Keratinocyte (primary cell): ENCODE results near the gene PTGES. TPM values are rescaled to one million over a fixed set of nuclear protein-coding genes. Genes with fewer than 3 reads are reported as not detected.

ENCODE experiments used
- DNase-seq: peaks from one replicate; pipeline ENCODE4 v3.0.0-alpha.2; 2011; ENCODE audit warnings: low read depth, missing footprints, low spot score
- FAIRE-seq: peaks from 2 replicates; lab custom pipeline; 2011; peaks lifted over from hg19 to GRCh38; lab: Jason Lieb, UNC
- H2AFZ ChIP-seq: 2 replicates; pipeline ENCODE4 v1.6.0; 2012; ENCODE audit warnings: low read length, control low read depth, inconsistent platforms; ENCODE audit not compliant: control insufficient read depth
- H3K27ac ChIP-seq: 2 replicates; pipeline ENCODE4 v1.5.1; 2011; ENCODE audit warnings: low read length; ENCODE audit not compliant: control insufficient read depth, insufficient read depth
- H3K27me3 ChIP-seq: 3 replicates; pipeline ENCODE4 v1.6.0; 2011; ENCODE audit warnings: low read length; ENCODE audit not compliant: control insufficient read depth, insufficient read depth; ENCODE audit errors: extremely low read depth
- H3K36me3 ChIP-seq, 2 experiments: 2 replicates in 1 of 2; 3 replicates in 1 of 2; pipeline ENCODE4 v1.5.1; 2011; ENCODE audit warnings: low read length in 2 of 2, mild to moderate bottlenecking in 1 of 2; ENCODE audit not compliant: control insufficient read depth in 2 of 2, insufficient read depth in 2 of 2; ENCODE audit errors: extremely low read depth in 1 of 2
- H3K4me1 ChIP-seq: 3 replicates; pipeline ENCODE4 v1.5.1; 2011; ENCODE audit warnings: low read length; ENCODE audit not compliant: control insufficient read depth, insufficient read depth; ENCODE audit errors: extremely low read depth
- H3K4me2 ChIP-seq: 3 replicates; pipeline ENCODE4 v1.6.0; 2011; ENCODE audit warnings: low read depth, low read length; ENCODE audit not compliant: control insufficient read depth, insufficient read depth; ENCODE audit errors: extremely low read depth
- H3K4me3 ChIP-seq, 3 experiments: fragments of 200-600 bp in 1 of 3; sonication (generic) in 1 of 3; 2 replicates in 2 of 3; 3 replicates in 1 of 3; pipeline ENCODE4 v1.5.1; 2011 to 2016; ENCODE audit warnings: low read length in 3 of 3, mild to moderate bottlenecking in 3 of 3, control low read depth in 2 of 3, inconsistent platforms in 1 of 3, low read depth in 1 of 3, mixed read lengths in 1 of 3, mixed run types in 1 of 3, moderate library complexity in 1 of 3; ENCODE audit not compliant: control insufficient read depth in 2 of 3, insufficient read depth in 2 of 3; ENCODE audit errors: extremely low read depth in 1 of 3
- H3K79me2 ChIP-seq: 2 replicates; pipeline ENCODE4 v1.6.0; 2012; ENCODE audit warnings: low read length; ENCODE audit not compliant: control insufficient read depth, insufficient read depth
- H3K9ac ChIP-seq: 3 replicates; pipeline ENCODE4 v1.6.0; 2011; ENCODE audit warnings: low read length; ENCODE audit not compliant: control insufficient read depth, insufficient read depth; ENCODE audit errors: extremely low read depth
- H3K9me1 ChIP-seq: 3 replicates; pipeline ENCODE4 v1.6.0; 2011; ENCODE audit warnings: low read length; ENCODE audit not compliant: control insufficient read depth, insufficient read depth; ENCODE audit errors: extremely low read depth
- H3K9me3 ChIP-seq: 2 replicates; pipeline ENCODE4 v1.5.1; 2012; ENCODE audit warnings: low read depth, low read length; ENCODE audit not compliant: control insufficient read depth
- H4K20me1 ChIP-seq: 3 replicates; pipeline ENCODE4 v1.6.0; 2011; ENCODE audit warnings: low read length; ENCODE audit not compliant: control insufficient read depth, insufficient read depth; ENCODE audit errors: extremely low read depth
- CTCF ChIP-seq, 3 experiments: IDR thresholded peaks in 1 of 3; conservative IDR thresholded peaks in 1 of 3; optimal IDR thresholded peaks in 1 of 3; 2 replicates in 2 of 3; 3 replicates in 1 of 3; pipeline versions ENCODE3 to v1.5.1; 2011; ENCODE audit warnings: low read length in 3 of 3, mild to moderate bottlenecking in 3 of 3, moderate library complexity in 2 of 3, control low read depth in 1 of 3, inconsistent platforms in 1 of 3; ENCODE audit not compliant: insufficient read depth in 2 of 3; ENCODE audit errors: extremely low read depth in 1 of 3
- EZH2 ChIP-seq: IDR thresholded peaks from one replicate; pipeline ENCODE4 v1.6.1; 2012; ENCODE audit warnings: inconsistent platforms, mild to moderate bottlenecking, low read length, moderate library complexity
- dilution Hi-C: fragments of 300-500 bp; cut with MboI; formaldehyde crosslinking; loops from one replicate; pipeline ENCODE4 v1.7.0; 2020; ENCODE audit warnings: low sequenced_read_pairs; ENCODE audit not compliant: extremely low pct_ligation_motif_present
- polyA plus RNA-seq, 5 experiments: library from polyadenylated mRNA; depleted of rRNA in 3 of 5; stranded (reverse) in 3 of 5; stranded (forward) in 1 of 5; unstranded in 1 of 5; fragments of >200 nt; gene quantifications; 1 replicate in 1 of 5; 2 replicates in 3 of 5; 3 replicates in 1 of 5; pipeline versions ENCODE4 v1.2.1 to v1.2.3, GENCODE V29; 2011 to 2012; ENCODE audit warnings: missing spikeins in 2 of 5, low read depth in 1 of 5, low replicate concordance in 1 of 5

The PTGES gene
- polyA plus RNA-seq, 1 donor (not counting 4 experiments of a cell fraction or from before 2014, with no cell fraction given), result 19.7 TPM

- no peak overlapping the region for H3K4me2 ChIP-seq
- dilution Hi-C loops, result no loop called here
- H3K27me3 ChIP-seq, result no peaks in the 10 kb centered on the region
- no peak overlapping the region for H2AFZ ChIP-seq
- no peak for FAIRE-seq
- H4K20me1 ChIP-seq, result no peaks in the 10 kb centered on the region
- no peak overlapping the region for H3K9ac ChIP-seq
- no peak overlapping the region for H3K27ac ChIP-seq
- no peaks in the 10 kb centered on the region for H3K9me3 ChIP-seq
- H3K4me3 ChIP-seq, result no peak overlapping the region
- no peaks in the 10 kb centered on the region for H3K36me3 ChIP-seq
- no peak for DNase-seq
- TF ChIP-seq CTCF (optimal IDR thresholded peaks at IDR 0.05 in 1 of 3, IDR thresholded peaks at IDR 0.05 in 1 of 3, conservative IDR thresholded peaks at IDR 0.05 in 1 of 3; ENCODE audit: extremely low read depth in 1 of 3, insufficient read depth in 2 of 3, low read length in 3 of 3) (no peak), EZH2 (no peak)
- H3K9me1 ChIP-seq, result no peaks in the 10 kb centered on the region
- no peaks in the 10 kb centered on the region for H3K79me2 ChIP-seq
- H3K4me1 ChIP-seq, result peaks cover 14% of the 10 kb centered on the region
Measured at GRCh38 chr9:129759804-129760502, 7.1 kb upstream of the PTGES start.

- H3K79me2 ChIP-seq, result no peaks in the 10 kb centered on the region
- H3K36me3 ChIP-seq, result no peaks in the 10 kb centered on the region
- no peaks in the 10 kb centered on the region for H3K9me1 ChIP-seq
- H2AFZ ChIP-seq, result no peak overlapping the region
- FAIRE-seq (no peak), DNase-seq (no peak)
- TF ChIP-seq CTCF (optimal IDR thresholded peaks at IDR 0.05 in 1 of 3, IDR thresholded peaks at IDR 0.05 in 1 of 3, conservative IDR thresholded peaks at IDR 0.05 in 1 of 3; ENCODE audit: extremely low read depth in 1 of 3, insufficient read depth in 2 of 3, low read length in 3 of 3) (no peak), EZH2 (no peak)
- H3K9me3 ChIP-seq, result no peaks in the 10 kb centered on the region
- H3K9ac ChIP-seq, result no peak overlapping the region
- H3K4me1 ChIP-seq, result peaks cover 14% of the 10 kb centered on the region
- H4K20me1 ChIP-seq, result no peaks in the 10 kb centered on the region
- H3K4me2 ChIP-seq, result no peak overlapping the region
- H3K27ac ChIP-seq, result no peak overlapping the region
- H3K4me3 ChIP-seq, result no peak overlapping the region
- dilution Hi-C loops, result no loop called here
- no peaks in the 10 kb centered on the region for H3K27me3 ChIP-seq
Measured at GRCh38 chr9:129759319-129759718, 6.5 kb upstream of the PTGES start.
